HEK293 (cell line): ENCODE data around the gene TBC1D8.

ENCODE experiments used
- CTCF ChIA-PET: fragments of 350-600 bp; formaldehyde crosslinking; extraction: SDS; loops from one replicate; lab custom pipeline; 2021; ENCODE audit warnings: antibody characterized with exemption; lab: Yijun Ruan, JAX
- POLR2A ChIA-PET: fragments of 300-600 bp; formaldehyde crosslinking; extraction: SDS; loops from one replicate; lab custom pipeline; 2020; ENCODE audit warnings: antibody characterized with exemption, inconsistent platforms; lab: Yijun Ruan, JAX
- H3K27ac ChIP-seq: fragments of 200-500 bp; sonication (Bioruptor generic); 2 replicates; pipeline ENCODE4 v1.5.1; 2014; ENCODE audit warnings: low read depth, low read length, control low read depth, inconsistent platforms; ENCODE audit errors: extremely low read depth
- H3K36me3 ChIP-seq, 2 experiments: fragments of 200-500 bp in 1 of 2; sonication (Bioruptor generic) in 1 of 2; 1 replicate in 1 of 2; 2 replicates in 1 of 2; pipeline ENCODE4 v1.5.1; 2014 to 2017; ENCODE audit warnings: inconsistent platforms in 2 of 2, low read length in 2 of 2; ENCODE audit not compliant: control insufficient read depth in 2 of 2, insufficient read depth in 1 of 2
- H3K4me1 ChIP-seq: fragments of 200-500 bp; sonication (Bioruptor generic); 2 replicates; pipeline ENCODE4 v1.5.1; 2014; ENCODE audit warnings: mild to moderate bottlenecking, low read length, inconsistent platforms; ENCODE audit not compliant: control insufficient read depth, insufficient read depth
- H3K4me3 ChIP-seq: 2 replicates; pipeline ENCODE4 v1.5.1; 2011; ENCODE audit warnings: low read depth, mild to moderate bottlenecking, control low read depth, low read length, moderate library complexity
- H3K9me3 ChIP-seq: fragments of 200-500 bp; sonication (Bioruptor generic); 2 replicates; pipeline ENCODE4 v1.5.1; 2014; ENCODE audit warnings: low read depth, low read length, inconsistent platforms; ENCODE audit not compliant: control insufficient read depth, insufficient read depth
- KLF7 ChIP-seq: fragments of 450-650 bp; formaldehyde crosslinking; IDR thresholded peaks from 2 replicates; pipeline ENCODE4 v1.5.1; 2016; ENCODE audit warnings: missing biosample characterization, missing genetic modification characterization, borderline replicate concordance
- ZFP41 ChIP-seq: fragments of 450-650 bp; formaldehyde crosslinking; IDR thresholded peaks from 2 replicates; pipeline ENCODE4 v1.5.1; 2016; ENCODE audit warnings: missing biosample characterization, missing genetic modification characterization, borderline replicate concordance
- ZNF112 ChIP-seq: fragments of 450-650 bp; formaldehyde crosslinking; IDR thresholded peaks from 2 replicates; pipeline ENCODE4 v1.5.0; 2017; ENCODE audit warnings: missing biosample characterization, missing genetic modification characterization
- ZNF155 ChIP-seq: fragments of 450-650 bp; formaldehyde crosslinking; IDR thresholded peaks from 2 replicates; pipeline ENCODE4 v1.5.1; 2016; ENCODE audit warnings: missing biosample characterization, missing genetic modification characterization
- ZNF184 ChIP-seq: fragments of 450-650 bp; IDR thresholded peaks from 2 replicates; pipeline ENCODE4 v1.5.1; 2018; ENCODE audit warnings: missing biosample characterization, mild to moderate bottlenecking, missing genetic modification characterization
- ZNF214 ChIP-seq: fragments of 450-650 bp; formaldehyde crosslinking; IDR thresholded peaks from 2 replicates; pipeline ENCODE4 v1.5.1; 2017; ENCODE audit warnings: missing biosample characterization, mild to moderate bottlenecking, missing genetic modification characterization, borderline replicate concordance
- ZNF221 ChIP-seq: fragments of 450-650 bp; formaldehyde crosslinking; IDR thresholded peaks from 2 replicates; pipeline ENCODE4 v1.5.1; 2017; ENCODE audit warnings: missing biosample characterization, missing genetic modification characterization, borderline replicate concordance
- ZNF266 ChIP-seq: fragments of 450-650 bp; formaldehyde crosslinking; IDR thresholded peaks from 2 replicates; pipeline ENCODE4 v1.5.1; 2016; ENCODE audit warnings: missing biosample characterization, missing genetic modification characterization, low read depth
- ZNF37A ChIP-seq: fragments of 450-650 bp; IDR thresholded peaks from 2 replicates; pipeline ENCODE4 v1.5.1; 2018; ENCODE audit warnings: missing biosample characterization, missing genetic modification characterization
- ZNF394 ChIP-seq: fragments of 450-650 bp; formaldehyde crosslinking; IDR thresholded peaks from 2 replicates; pipeline ENCODE4 v1.5.1; 2016; ENCODE audit warnings: missing biosample characterization, missing genetic modification characterization, mild to moderate bottlenecking, moderate library complexity, borderline replicate concordance
- ZNF473 ChIP-seq: fragments of 450-650 bp; formaldehyde crosslinking; IDR thresholded peaks from 2 replicates; pipeline ENCODE4 v1.5.1; 2017; ENCODE audit warnings: missing biosample characterization, missing genetic modification characterization
- ZNF510 ChIP-seq: fragments of 450-650 bp; formaldehyde crosslinking; IDR thresholded peaks from 2 replicates; pipeline ENCODE4 v1.5.1; 2018; ENCODE audit warnings: mild to moderate bottlenecking, missing genetic modification characterization, missing biosample characterization; ENCODE audit not compliant: insufficient replicate concordance
- ZNF514 ChIP-seq: fragments of 450-650 bp; formaldehyde crosslinking; IDR thresholded peaks from 2 replicates; pipeline ENCODE4 v1.5.1; 2016; ENCODE audit warnings: missing biosample characterization, missing genetic modification characterization
- ZNF521 ChIP-seq: fragments of 450-650 bp; formaldehyde crosslinking; IDR thresholded peaks from 2 replicates; pipeline ENCODE4 v1.5.1; 2017; ENCODE audit warnings: missing biosample characterization, mild to moderate bottlenecking, missing genetic modification characterization
- ZNF549 ChIP-seq: fragments of 450-650 bp; IDR thresholded peaks from 2 replicates; pipeline ENCODE4 v1.5.1; 2018; ENCODE audit warnings: missing biosample characterization, missing genetic modification characterization, mild to moderate bottlenecking, inconsistent platforms, moderate library complexity
- ZNF561 ChIP-seq: fragments of 450-650 bp; IDR thresholded peaks from 2 replicates; pipeline ENCODE4 v1.5.1; 2018; ENCODE audit warnings: missing biosample characterization, missing genetic modification characterization, borderline replicate concordance
- ZNF629 ChIP-seq: fragments of 450-650 bp; formaldehyde crosslinking; IDR thresholded peaks from 2 replicates; pipeline ENCODE4 v1.5.1; 2017; ENCODE audit warnings: missing biosample characterization, missing genetic modification characterization
- ZNF664 ChIP-seq: fragments of 450-650 bp; formaldehyde crosslinking; IDR thresholded peaks from 2 replicates; pipeline ENCODE4 v1.5.1; 2016; ENCODE audit warnings: missing biosample characterization, missing genetic modification characterization
- ZNF670 ChIP-seq: fragments of 450-650 bp; formaldehyde crosslinking; IDR thresholded peaks from 2 replicates; pipeline ENCODE4 v1.5.1; 2016; ENCODE audit warnings: missing biosample characterization, missing genetic modification characterization, low read depth
- ZNF707 ChIP-seq: fragments of 450-650 bp; formaldehyde crosslinking; IDR thresholded peaks from 2 replicates; pipeline ENCODE4 v1.5.1; 2016; ENCODE audit warnings: missing biosample characterization, missing genetic modification characterization
- TF ChIP-seq, protein P1 (sequence below): fragments of 450-650 bp; formaldehyde crosslinking; IDR thresholded peaks from 2 replicates; pipeline ENCODE4 v1.5.1; 2016; ENCODE audit warnings: missing biosample characterization, missing genetic modification characterization
- TF ChIP-seq, protein P2 (sequence below): IDR thresholded peaks from 2 replicates; pipeline ENCODE4 v1.6.1; 2011; ENCODE audit warnings: mild to moderate bottlenecking, low read depth, low read length, borderline replicate concordance
- TF ChIP-seq, protein P3 (sequence below): fragments of 450-650 bp; formaldehyde crosslinking; IDR thresholded peaks from 2 replicates; pipeline ENCODE4 v1.5.1; 2017; ENCODE audit warnings: missing biosample characterization, missing genetic modification characterization
- TF ChIP-seq, protein P4 (sequence below): fragments of 450-650 bp; formaldehyde crosslinking; IDR thresholded peaks from 2 replicates; pipeline ENCODE4 v1.5.1; 2016; ENCODE audit warnings: missing biosample characterization, missing genetic modification characterization

The TBC1D8 gene

DNA sequence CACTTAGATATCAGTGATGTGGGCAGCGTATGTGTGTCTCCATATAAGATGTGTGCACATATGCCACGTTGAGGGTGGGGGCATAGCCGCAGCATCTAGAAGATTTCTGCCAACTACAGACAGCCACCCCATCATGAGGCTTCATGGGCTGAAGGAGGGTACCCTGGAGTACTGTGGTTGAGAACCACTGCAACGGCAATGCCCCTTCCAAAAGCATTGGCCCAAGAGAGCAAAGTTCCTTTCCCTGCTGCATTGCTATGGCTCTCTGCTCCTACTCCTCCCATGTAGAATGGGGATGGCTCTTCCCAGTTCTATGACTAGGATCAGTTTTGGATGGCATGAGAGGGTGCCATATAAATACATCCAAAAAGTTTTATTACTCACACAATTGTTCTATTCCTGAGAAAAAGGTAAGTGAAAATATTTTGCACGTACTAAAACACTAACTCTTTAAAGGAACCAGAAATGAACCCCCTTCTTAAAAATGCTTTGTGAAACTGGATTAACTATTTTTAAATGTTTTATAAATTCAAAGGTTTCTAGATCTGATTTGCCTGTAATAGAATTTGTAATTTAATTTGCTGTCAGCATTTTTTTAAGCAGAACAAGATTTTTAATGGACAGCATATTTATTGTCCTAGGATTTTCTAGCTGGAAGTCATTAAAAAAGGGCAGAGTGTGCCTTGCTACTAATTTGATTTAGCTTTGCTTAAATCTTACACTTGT lies 153.5 kb downstream of the TBC1D8 start (continued):
- TF ChIP-seq ZNF266 (tag by site-specific recombination), result no peak
- TF ChIP-seq, protein P1, sequence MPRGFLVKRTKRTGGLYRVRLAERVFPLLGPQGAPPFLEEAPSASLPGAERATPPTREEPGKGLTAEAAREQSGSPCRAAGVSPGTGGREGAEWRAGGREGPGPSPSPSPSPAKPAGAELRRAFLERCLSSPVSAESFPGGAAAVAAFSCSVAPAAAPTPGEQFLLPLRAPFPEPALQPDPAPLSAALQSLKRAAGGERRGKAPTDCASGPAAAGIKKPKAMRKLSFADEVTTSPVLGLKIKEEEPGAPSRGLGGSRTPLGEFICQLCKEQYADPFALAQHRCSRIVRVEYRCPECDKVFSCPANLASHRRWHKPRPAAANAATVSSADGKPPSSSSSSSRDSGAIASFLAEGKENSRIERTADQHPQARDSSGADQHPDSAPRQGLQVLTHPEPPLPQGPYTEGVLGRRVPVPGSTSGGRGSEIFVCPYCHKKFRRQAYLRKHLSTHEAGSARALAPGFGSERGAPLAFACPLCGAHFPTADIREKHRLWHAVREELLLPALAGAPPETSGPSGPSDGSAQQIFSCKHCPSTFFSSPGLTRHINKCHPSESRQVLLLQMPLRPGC (tag by site-specific recombination), result no peak
- no peak for TF ChIP-seq ZNF514 (tag by site-specific recombination)
- TF ChIP-seq, protein P2, sequence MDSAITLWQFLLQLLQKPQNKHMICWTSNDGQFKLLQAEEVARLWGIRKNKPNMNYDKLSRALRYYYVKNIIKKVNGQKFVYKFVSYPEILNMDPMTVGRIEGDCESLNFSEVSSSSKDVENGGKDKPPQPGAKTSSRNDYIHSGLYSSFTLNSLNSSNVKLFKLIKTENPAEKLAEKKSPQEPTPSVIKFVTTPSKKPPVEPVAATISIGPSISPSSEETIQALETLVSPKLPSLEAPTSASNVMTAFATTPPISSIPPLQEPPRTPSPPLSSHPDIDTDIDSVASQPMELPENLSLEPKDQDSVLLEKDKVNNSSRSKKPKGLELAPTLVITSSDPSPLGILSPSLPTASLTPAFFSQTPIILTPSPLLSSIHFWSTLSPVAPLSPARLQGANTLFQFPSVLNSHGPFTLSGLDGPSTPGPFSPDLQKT, result no peak
- no peak for TF ChIP-seq ZNF549 (tag by site-specific recombination)
- TF ChIP-seq ZNF155, result no peak
- TF ChIP-seq ZNF510 (tag by site-specific recombination), result no peak
- no peak for TF ChIP-seq ZNF561 (tag by site-specific recombination)
- no peak for TF ChIP-seq ZNF473
- no peak for TF ChIP-seq ZNF664 (tag by site-specific recombination)

DNA sequence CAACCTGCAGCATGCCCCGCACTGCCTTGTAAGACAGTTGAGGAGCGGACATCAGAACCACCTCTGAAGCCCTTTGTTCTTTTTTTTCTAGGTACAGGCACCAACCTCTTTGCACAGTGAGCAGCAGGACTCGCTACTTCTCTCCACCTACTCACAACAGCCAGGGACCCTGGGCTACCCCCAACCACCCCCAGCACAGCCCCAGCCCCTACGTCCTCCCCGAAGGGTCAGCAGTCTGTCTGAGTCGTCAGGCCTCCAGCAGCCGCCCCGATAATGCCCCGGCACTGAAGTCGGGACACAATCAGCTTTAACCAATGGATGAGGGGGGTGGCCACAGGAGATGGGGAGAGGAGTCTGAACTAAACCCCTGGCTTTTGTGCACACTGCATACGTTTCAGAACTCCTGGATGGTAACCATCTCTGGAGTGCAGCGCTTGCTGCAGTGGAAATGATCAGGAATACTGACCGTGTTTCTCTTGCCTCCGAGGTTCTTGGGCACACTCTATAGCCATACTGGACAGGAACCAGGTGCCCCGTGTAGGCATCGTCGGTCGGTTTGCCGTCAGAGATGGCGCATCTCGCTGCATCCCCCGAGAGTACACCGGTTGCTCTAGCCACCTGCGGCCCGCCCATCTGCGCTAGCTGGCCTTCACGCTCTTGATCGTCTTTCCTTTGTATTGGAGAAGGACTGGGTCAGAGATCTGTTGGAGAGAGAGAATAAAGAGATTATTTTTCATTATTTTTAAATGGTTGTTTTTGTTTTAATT lies 155.7 kb downstream of the TBC1D8 start:
- TF ChIP-seq ZFP41 (no peak), ZNF707 (tag by site-specific recombination) (no peak), ZNF521 (tag by site-specific recombination) (no peak), ZNF184 (tag by site-specific recombination) (no peak), KLF7 (tag by site-specific recombination) (no peak), ZNF394 (tag by site-specific recombination) (no peak), ZNF112 (tag by site-specific recombination) (no peak)
- TF ChIP-seq, protein P3, sequence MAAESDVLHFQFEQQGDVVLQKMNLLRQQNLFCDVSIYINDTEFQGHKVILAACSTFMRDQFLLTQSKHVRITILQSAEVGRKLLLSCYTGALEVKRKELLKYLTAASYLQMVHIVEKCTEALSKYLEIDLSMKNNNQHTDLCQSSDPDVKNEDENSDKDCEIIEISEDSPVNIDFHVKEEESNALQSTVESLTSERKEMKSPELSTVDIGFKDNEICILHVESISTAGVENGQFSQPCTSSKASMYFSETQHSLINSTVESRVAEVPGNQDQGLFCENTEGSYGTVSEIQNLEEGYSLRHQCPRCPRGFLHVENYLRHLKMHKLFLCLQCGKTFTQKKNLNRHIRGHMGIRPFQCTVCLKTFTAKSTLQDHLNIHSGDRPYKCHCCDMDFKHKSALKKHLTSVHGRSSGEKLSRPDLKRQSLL (tag by site-specific recombination), result no peak
- TF ChIP-seq, all 188 proteins: peak for 0
- Histone ChIP-seq H3K9me3 (no peaks in the 10 kb centered on the region), H3K36me3 (peaks cover 0 to 9% of the 10 kb centered on the region in 2 experiments; a peak in 2 of 3 replicates), H3K4me3 (no peak overlapping the region), H3K27ac (no peak overlapping the region), H3K4me1 (no peaks in the 10 kb centered on the region)
- ChIA-PET POLR2A (no interaction called here), CTCF (interaction anchor here (0.6 kb wide), 2 partner anchors 176 to 385 kb away, joined by 3 to 4 read pairs; no protein-coding TSS in a partner anchor)

DNA sequence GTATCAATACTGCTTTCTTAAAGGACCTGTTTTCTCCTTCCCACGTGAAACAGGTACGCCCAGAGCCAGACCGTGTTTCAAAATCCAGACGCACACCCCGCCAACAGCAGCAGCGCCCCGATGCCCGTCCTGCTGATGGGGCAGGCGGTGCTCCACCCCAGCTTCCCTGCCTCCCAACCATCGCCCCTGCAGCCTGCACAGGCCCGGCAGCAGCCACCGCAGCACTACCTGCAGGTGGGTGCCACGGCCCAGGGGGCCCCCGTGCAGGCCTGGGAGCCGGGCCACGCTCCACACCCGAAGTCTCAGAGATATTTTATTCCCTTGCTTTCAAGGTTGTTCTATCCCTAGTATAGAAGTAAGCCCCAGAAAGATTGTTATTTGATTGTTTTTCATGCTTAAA lies 157.9 kb downstream of the TBC1D8 start:
- Histone ChIP-seq H3K4me1 (no peaks in the 10 kb centered on the region), H3K9me3 (no peaks in the 10 kb centered on the region), H3K4me3 (no peak overlapping the region), H3K36me3 (peaks cover 0 to 9% of the 10 kb centered on the region in 2 experiments; a peak in 2 of 3 replicates), H3K27ac (no peak overlapping the region)
- no peak for TF ChIP-seq ZNF221
- TF ChIP-seq ZNF670 (tag by site-specific recombination), result no peak
- TF ChIP-seq ZNF629, result no peak
- TF ChIP-seq, protein P4, sequence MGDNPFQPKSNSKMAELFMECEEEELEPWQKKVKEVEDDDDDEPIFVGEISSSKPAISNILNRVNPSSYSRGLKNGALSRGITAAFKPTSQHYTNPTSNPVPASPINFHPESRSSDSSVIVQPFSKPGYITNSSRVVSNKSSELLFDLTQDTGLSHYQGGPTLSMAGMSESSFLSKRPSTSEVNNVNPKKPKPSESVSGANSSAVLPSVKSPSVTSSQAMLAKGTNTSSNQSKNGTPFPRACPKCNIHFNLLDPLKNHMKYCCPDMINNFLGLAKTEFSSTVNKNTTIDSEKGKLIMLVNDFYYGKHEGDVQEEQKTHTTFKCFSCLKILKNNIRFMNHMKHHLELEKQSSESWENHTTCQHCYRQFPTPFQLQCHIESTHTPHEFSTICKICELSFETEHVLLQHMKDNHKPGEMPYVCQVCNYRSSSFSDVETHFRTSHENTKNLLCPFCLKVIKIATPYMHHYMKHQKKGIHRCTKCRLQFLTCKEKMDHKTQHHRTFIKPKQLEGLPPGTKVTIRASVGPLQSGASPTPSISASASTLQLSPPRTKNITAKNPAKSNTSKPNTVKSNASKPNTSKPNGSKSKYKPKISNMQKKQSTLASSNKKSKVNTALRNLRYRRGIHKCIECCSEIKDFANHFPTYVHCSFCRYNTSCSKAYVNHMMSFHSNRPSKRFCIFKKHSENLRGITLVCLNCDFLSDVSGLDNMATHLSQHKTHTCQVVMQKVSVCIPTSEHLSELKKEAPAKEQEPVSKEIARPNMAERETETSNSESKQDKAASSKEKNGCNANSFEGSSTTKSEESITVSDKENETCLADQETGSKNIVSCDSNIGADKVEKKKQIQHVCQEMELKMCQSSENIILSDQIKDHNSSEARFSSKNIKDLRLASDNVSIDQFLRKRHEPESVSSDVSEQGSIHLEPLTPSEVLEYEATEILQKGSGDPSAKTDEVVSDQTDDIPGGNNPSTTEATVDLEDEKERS (tag by site-specific recombination), result no peak
- no peak for TF ChIP-seq ZNF214 (tag by site-specific recombination)
- no peak for TF ChIP-seq ZNF37A
- POLR2A ChIA-PET, result interaction anchor here (1.0 kb wide), 1 partner anchor 9 kb away, joined by 3 read pairs; the partner anchor contains the start of gene RPL31
- CTCF ChIA-PET, result no interaction called here
